Measurements from ENCODE around the gene ZNF655.
"Not testable (repeated sequence)": the region's sequence is repeated elsewhere in the genome, so short reads cannot be mapped to it uniquely, and the experiment has no call there.

The ZNF655 gene, protein sequence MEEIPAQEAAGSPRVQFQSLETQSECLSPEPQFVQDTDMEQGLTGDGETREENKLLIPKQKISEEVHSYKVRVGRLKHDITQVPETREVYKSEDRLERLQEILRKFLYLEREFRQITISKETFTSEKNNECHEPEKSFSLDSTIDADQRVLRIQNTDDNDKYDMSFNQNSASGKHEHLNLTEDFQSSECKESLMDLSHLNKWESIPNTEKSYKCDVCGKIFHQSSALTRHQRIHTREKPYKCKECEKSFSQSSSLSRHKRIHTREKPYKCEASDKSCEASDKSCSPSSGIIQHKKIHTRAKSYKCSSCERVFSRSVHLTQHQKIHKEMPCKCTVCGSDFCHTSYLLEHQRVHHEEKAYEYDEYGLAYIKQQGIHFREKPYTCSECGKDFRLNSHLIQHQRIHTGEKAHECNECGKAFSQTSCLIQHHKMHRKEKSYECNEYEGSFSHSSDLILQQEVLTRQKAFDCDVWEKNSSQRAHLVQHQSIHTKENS

DNA sequence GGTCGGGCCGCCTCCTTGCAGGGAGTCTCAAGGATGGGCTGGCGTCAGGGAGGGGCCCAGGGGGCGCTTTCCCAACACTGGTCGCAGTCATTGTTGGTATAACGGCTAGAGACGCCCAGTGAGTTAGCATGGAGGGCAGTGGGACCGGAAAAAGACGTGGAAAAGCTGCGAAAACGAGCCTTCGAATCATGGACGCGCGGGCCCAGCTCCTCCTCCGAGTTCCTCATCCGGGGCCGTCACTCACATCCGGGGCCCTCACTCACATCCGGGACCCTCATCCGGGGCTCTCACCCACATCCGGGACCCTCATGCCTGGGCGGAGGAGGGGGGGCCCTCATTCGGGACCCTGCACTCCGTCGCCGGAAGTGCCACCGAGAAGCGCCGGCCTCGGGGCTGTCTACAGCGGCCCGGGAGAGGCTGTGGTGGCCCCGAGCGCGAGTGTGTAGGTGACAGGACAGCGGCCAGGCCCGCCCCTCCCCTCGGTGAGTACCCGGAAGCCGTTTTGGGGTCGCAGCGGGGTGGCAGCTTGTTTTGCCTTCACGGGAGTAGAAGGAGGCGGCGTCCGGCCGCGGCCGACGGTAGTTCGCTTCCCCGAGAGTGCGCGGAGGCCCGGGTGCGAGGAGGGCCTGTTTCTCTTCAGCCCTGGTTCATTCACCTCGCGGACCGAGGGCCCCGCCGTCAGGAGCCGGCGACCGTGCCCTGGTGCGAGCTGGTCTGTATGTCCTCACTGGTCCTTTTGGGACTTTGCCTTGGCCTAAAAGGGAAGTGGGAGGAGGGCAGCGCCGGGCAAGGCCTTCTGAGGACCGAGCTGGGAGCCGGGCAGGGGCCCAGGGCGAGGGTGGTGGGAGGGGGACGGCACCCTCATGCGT is at the start of gene ZNF655:
Gene ZNF655, plus strand, starts transcription at position 337 of the 869 bp plus-strand sequence. CDS start 1,918 bp downstream, outside the sequence.
- DNase-seq (ENCODE audit: low read depth in 2 of 2): peak; percentile 73 to 77

DNA sequence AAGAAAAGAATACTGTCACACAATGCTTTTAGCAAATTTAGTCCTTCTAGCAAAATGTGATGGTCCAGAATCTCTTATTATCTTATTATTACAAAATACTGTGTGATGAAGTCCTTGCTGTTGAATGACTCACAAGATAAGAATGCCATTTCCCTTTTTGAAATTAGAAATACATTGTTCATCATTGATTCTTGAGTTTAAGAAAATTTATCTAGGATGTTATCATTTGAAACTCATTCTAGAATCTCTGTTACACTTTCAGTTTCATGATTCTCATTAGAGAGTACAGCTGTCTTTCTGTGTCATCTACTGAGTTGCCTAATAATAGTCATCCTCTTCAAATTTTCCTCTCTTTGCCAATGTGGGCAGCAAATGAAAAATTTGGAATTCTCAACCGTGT is 44.4 kb upstream of the ZNF655 start:
- no peak for DNase-seq (ENCODE audit: low read depth in 2 of 2)

DNA sequence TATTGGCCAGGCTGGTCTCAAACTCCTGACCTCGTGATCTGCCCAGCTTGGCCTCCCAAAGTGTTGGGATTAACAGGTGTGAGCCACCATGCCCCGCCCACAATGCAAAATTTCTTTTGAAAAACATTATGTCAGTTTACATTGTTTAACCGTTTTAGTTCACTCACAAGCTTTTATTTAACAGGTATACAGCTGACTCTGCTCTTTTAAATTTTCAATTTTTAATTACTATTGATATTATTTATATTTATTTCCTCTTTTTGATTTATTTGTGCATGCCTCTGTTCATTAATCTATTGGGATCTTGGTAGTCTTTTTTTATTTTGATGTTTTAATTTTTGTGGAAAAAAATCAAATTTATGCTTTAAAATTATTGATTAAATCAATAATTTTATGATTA is 37.0 kb upstream of the ZNF655 start:
- no peak for DNase-seq (ENCODE audit: low read depth in 2 of 2)

DNA sequence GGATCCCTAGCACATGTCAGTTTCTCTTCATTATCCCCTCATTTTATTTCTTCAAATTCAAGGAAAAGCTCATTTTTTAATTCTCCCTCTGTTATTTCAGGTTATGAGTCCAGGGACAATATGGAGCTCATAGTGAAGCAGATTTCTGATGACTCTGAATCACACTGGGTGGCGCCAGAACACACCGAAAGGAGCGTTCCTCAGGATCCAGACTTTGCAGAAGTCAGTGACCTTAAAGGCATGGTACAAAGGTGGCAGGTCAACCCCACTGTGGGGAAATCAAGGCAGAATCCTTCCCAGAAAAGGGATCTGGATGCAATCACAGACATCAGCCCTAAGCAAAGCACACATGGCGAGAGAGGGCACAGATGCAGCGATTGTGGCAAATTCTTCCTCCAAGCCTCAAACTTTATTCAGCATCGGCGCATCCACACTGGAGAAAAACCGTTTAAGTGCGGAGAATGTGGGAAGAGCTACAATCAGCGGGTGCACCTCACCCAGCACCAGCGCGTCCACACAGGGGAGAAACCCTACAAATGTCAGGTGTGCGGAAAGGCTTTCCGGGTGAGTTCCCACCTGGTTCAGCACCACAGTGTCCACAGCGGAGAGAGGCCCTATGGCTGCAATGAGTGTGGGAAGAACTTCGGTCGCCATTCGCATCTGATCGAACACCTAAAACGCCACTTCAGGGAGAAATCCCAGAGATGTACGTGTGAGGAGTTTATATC is 32.6 kb upstream of the ZNF655 start:
- peak in 1 of 2 donors; percentile 15 for DNase-seq (ENCODE audit: low read depth in 2 of 2)

DNA sequence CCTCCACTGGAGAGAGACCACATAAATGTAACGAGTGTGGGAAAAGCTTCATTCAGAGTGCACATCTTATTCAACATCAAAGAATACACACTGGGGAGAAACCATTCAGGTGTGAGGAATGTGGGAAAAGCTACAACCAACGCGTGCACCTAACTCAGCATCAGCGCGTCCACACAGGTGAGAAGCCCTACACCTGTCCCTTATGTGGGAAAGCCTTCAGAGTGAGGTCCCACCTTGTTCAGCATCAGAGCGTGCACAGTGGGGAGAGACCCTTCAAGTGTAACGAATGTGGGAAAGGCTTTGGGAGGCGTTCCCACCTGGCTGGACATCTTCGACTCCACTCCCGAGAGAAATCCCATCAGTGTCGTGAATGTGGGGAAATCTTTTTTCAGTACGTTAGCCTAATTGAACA is 27.1 kb upstream of the ZNF655 start:
- no peak for DNase-seq (ENCODE audit: low read depth in 2 of 2)

DNA sequence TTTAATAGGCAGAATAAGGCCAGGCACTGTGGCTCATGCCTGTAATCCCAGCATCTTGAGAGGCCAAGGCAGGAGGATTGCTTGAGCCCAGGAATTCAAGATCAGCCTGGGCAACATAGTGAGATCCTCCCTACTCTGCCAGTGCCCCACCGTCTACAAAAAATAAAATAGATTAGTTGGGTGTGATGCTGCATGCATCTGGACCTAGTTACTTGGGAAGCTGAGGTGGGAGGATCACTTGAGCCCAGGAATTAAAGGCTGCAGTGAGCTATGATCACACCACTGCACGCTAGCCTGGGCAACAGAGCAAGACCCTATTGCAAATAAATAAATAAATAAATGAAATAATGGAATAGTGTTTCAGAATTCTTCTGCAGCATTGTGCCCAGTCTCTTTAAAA is 22.8 kb upstream of the ZNF655 start:
- no peak for DNase-seq (ENCODE audit: low read depth in 2 of 2)

DNA sequence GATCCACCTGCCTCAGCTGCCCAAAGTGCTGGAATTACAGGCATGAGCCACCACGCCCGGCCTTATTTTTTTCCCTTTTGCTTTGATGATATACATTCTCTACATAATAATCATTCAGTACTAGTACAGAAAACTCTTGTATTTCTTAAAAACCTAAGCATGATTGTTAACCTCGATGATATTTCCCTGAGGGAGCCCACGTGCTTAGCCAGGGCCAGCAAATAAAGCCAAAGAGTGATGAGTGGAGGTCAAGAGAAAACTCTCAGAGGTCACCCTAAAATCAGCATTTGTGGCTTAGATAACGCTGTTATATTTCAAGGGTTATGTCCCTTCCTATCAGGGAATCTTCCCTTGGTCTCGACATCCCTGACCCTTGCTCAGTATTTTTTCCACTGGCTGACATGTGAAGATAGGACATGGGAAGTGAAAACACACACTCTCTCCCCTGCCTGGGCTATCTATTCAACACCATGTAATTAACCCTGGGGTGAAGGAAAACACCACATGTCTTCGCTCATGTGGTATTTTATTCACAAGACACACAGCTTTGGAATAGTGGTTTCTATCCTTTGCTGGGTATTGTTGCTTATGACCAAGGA is 19.1 kb upstream of the ZNF655 start:
- no peak for DNase-seq (ENCODE audit: low read depth in 2 of 2)

DNA sequence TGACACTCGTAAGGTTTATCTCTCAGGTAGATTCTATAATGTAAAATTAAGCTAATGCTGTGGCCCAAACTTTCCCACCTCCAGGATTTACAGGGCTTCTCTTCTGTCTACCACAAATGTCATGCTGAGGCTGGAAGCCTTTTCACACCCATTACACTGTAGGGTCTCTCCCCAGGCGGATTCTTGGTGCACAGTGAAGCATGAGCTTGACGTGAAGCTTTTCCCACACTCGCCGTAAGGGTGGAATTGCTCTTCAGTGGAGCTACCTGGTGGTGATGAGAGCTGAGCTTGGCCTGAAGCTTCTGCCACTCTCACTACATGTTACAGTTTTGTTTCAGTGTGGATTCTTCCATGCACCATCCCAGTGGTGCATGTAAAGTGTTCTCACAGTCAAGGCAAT is 17.9 kb upstream of the ZNF655 start:
- no peak for DNase-seq (ENCODE audit: low read depth in 2 of 2)

DNA sequence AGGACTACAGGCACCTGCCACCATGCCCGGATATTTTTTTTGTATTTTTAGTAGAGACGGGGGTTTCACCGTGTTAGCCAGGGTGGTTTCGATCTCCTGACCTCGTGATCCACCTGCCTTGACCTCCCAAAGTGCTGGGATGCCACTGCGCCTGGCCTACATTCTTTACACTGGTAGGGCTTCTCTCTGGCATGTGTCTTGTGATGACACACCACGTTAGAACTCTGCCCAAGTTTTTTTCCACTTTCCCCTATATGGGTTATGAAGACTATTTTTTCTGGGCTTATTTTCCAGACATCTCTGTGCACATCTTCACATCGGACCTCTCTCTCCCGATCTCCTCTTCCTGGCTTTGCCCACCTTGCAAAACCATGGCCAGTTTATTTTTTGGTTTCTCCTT is 17.2 kb upstream of the ZNF655 start:
- DNase-seq (ENCODE audit: low read depth in 2 of 2): no peak

DNA sequence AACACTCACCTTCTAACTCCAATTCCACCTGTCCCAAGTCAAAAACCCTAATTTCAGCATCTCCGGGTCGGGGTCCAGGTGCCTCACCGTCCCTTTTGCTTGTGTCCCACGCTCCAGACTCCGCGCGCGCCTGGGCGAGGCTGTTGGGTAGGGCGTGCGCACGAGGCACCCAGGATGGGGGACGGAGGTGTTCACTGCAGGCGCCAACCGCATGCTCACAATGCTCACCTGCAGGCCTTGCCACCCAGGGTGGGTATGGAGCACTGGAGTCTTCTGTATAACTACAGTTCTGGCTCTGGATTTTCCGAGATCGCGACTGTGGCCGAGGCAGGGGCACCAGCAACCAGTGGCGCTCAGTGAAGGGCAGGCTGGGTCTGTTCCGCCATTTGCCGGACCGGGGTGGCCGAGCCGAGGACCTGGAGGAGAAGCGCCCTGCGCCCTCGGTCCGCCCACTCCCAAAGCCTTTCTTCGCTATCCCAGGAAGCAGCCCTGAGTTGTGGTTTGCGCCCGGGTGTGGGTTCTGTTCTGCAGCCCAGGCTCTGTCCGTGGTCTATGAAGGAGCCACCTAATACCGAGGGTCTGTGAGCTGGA is 15.3 kb upstream of the ZNF655 start:
- DNase-seq (ENCODE audit: low read depth in 2 of 2): no peak

DNA sequence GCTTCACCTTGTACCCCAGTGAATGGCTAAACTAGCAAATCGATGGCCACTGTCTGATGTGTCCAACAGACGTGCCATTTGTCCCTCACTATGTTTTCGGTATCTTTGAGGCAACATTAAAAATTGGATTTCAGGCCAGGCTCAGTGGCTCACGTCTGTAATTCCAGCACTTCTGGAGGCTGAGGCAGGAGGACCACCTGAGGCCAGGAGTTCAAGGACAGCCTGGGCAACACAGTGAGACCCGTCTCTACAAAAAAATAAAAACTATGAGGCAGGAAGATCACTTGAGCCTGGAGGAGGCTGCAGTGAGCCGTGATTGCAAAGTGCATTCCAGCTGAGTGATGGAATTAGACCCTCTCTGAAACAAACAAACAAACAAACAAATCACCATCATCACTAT is 14.5 kb upstream of the ZNF655 start:
- no peak for DNase-seq (ENCODE audit: low read depth in 2 of 2)

DNA sequence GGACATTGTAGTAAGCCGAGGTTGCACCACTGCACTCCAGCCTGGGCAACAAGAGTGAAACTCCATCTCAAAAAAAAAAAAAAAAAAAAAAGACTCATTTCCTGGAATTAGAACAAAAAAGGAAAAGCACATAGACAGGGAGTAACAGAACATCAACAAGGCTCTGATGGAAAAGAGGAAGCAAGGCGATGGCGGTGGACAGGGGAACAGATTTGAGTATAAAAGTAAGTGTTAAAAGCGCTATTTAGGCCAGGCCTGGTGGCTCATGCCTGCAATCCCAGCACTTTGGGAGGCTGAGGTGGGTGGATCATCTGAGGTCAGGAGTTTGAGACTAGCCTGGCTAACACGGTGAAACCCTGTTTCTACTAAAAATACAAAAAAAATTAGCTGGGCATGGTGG is 13.1 kb upstream of the ZNF655 start:
- not testable (repeated sequence) for DNase-seq (ENCODE audit: low read depth in 2 of 2)

DNA sequence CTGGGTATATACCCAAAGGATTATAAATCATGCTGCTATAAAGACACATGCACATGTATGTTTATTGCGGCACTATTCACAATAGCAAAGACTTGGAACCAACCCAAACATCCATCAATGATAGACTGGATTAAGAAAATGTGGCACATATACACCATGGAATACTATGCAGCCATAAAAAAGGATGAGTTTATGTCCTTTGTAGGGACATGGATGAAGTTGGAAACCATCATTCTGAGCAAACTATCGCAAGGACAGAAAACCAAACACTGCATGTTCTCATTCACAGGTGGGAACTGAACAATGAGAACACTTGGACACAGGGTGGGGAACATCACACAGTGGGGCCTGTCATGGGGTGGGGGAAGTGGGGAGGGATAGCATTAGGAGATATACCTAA is 8.9 kb upstream of the ZNF655 start:
- DNase-seq (ENCODE audit: low read depth in 2 of 2): not testable (repeated sequence)

DNA sequence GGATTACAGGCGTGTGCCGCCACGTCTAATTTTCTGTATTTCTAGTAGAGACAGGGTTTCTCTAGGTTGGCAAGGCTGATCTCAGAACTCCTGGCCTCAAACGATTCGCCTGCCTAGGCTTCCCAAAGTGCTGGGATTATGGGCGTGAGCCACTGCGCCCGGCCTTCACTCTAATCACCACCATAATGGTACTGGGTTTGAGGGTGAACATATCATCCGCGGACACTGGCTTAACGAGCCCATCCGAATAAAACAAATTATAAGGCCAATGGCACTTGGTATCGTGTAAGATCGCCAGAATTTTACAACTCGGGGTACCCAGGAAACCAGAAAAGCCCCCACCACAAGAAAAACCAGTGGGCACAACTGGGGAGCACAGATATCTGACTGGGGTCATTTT is 7.1 kb upstream of the ZNF655 start:
- DNase-seq (ENCODE audit: low read depth in 2 of 2): no peak

DNA sequence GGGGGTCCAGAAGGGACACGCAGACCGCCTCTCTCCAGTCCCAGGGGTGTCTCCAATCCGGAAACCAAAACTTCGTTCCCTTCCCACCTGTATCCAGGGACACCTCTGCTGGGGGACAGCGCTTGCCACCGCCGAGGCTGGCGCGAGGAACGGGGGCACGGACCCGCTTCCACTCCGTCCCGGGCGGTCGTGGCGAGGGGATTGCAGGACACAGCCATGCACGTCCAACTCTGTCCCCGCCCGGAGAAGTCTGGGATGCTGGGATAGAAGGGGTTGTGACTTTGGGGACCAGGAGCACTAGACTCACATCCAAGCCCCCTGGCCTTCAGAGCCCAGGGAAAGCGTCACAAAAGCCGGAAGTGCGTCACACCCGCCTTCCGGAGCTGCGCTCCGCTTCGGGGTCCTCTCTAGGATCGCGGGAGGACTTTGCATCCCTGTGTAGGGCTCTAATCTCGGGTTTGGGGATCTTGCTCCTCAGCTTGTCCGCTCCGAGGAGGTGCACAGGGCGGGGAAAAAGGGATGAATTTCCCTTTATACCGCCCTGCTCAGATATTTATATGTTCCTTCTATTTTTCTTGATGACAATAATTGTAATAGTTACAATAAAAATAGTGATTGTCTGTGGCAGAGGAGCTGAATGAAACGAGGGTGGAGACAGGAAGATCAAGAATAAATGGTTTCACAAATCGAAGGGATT is 6.5 kb upstream of the ZNF655 start, which contains the start of gene FAM200A:
Gene FAM200A, minus strand, starts transcription at position 348 of the 697 bp plus-strand sequence. CDS start 3,707 bp downstream, outside the sequence.
- DNase-seq (ENCODE audit: low read depth in 2 of 2): peak; percentile 60 to 78

DNA sequence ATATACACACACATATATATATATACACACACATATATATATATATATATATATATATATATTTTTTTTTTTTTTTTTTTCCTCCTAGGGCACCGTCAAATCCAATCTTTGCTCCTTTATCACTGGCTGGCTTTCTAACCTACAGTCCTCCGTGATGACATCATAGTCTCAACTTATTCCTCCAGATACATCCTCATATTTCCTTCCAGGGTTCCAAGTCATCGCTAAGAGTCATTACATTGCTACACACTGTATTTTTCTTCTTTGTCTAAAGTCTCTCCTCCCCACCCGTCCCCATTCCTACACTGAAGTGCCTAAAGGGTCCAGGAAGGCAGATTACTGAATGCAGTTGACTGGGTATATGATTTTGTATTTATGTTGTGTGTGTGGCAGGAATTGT is 5.4 kb upstream of the ZNF655 start:
- no peak for DNase-seq (ENCODE audit: low read depth in 2 of 2)

DNA sequence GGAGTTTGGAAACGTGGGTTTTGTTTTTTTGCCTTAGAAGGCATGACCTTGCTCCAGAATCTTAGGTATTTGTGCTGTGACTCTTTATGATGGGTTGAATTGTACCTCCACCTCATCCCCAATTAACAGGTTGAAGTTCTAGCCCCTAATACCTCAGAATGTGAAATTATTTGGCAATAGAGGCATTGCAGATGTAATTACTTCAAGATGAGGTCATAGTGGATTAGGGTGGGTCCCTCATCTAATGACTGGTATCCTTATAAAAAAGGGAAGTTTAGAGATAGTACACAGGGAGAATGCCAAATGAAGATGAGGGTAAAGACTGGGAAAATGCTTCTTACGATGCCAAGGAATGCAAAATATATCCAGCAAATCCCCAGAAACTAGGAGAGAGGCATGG is 3.5 kb upstream of the ZNF655 start:
- no peak for DNase-seq (ENCODE audit: low read depth in 2 of 2)

DNA sequence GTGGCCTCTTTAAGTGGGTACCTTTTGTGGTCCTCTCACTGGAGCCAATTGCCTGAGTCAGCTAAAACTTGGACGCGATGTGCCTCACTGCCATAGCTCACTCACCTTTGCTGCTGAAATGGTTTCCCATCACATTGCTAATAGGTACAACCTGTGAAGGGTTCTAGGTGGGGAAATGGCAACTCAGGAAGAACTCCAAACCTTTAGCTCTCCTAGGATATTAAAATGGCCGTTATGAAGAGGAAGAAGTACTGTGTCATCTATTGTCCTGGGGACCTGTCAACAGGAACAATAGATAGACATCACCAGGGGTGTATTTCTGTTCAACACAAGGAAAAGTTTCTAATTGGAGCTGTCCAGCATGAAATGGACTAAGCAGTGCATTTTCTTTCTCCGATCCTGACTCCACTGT is 1.2 kb upstream of the ZNF655 start:
- DNase-seq (ENCODE audit: low read depth in 2 of 2): no peak

DNA sequence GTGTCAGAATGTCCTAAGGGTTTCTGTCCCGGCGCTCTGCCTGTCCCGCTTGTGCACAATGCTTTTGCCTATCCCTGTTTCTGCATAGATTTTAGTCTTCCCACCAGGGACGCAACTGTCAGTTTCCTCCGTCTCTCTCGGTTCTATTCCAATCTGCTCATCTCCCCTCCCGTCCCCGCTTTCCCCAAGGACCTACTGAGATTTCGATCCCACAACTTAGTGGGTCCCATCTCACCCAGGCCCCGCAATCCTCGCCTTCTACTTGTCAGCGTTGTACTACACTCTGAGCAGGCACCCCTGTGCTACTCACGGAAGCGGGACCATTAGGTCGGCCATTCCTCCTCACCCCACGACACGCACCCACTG is 519 bp upstream of the ZNF655 start:
- DNase-seq (ENCODE audit: low read depth in 2 of 2): no peak

DNA sequence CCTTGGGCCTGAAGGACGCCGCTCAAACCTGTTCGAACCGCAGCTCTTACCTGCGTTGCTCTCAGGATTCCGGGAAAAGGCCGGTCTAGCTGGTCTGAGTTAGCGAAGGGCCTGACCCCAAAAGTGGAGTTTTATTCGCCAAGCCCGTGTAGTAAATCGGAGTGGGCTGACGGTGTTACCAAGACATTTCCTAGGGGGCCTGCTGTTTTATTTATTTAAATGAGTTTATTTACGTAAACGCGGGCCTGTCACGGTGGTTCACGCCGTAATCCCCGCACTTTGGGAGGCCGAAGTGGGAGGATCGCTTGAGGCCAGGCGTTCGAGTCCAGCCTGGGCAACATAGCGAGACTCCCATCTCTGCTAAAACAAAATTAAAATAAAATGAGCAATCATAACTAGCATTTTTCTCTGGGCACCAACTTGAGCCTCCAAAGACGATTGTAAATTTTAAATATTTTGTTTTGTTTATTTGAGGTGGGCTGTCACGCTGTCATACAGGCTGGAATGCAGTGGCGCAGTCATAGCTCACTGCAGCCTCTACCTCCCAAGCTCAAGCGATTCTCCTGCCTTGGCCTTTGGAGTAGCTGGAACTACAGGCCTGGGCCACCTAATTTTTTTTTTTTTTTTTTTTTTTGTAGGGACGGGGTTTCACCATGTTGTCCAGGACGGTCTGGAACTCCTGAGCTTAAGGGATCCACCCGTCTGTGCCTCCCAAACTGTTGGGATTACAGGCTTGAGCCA is 903 bp downstream of the ZNF655 start:
- DNase-seq (ENCODE audit: low read depth in 2 of 2): no peak

All from stimulated activated CD4-positive, alpha-beta T cell treated with anti-CD3 and anti-CD28 coated beads, Interleukin-15, amount 100 ng/mL, for 48 hours (primary cell).